H7 (cell line): ENCODE measurements around the gene PPP1R36. TPM values are rescaled to one million over a fixed set of nuclear protein-coding genes. Genes with fewer than 3 reads are reported as not detected.

Experiments used
- DNase-seq: peaks from one replicate; pipeline ENCODE4 v3.0.0; 2012
- H3K27me3 ChIP-seq: 2 replicates; pipeline ENCODE4 v1.6.0; 2011; ENCODE audit warnings: mild to moderate bottlenecking, low read length; ENCODE audit not compliant: control insufficient read depth, insufficient read depth
- H3K36me3 ChIP-seq: replicated peaks from 2 replicates; pipeline ENCODE4 v1.5.1; 2011; ENCODE audit warnings: low read length; ENCODE audit not compliant: control insufficient read depth, insufficient read depth
- H3K4me3 ChIP-seq: 2 replicates; pipeline ENCODE4 v1.5.1; 2011; ENCODE audit warnings: low read depth, mild to moderate bottlenecking, control low read depth, low read length, moderate library complexity; ENCODE audit not compliant: insufficient read depth
- total RNA-seq: library from RNA; depleted of rRNA; stranded (reverse); fragments of >200 nt; shearing (Covaris generic); gene quantifications from 2 replicates; pipeline ENCODE4 v1.2.3, GENCODE V29; 2014

Gene PPP1R36
- total RNA-seq, 1 experiment from 2014 or later: 0.28 TPM

DNA sequence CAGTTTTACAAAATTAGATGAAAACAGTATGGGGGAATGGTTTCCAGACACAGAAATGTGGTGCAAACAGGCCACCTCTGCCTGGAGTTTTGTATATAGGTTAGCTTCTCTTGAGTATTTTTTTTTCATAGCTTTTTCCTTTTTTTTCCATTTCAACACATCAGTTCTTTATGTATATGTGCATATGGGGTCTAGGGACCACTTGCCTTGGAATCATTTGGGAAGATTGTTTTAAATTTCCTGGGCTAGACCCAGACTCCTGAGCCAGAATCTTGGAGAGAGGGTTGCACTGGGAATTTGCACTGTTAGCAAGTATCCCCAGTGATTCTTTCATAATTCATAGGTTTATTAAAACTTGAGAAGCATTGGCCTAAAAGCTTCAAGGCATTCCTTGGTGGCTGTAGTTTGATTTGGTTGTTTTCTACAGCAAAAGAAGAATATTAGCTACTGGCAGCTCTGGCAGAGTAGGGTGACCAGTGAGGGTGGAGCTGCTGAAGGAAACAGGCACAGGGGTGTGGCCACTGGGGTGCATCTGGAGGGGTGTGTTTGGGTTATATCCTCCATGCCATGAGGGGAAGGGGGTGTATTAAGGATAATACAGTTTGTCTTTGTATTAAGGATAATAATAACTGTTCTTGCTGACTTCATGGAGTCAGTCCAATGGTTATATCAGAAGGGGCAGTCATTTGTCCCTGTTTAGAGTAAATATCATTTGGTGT lies 22.8 kb downstream of the PPP1R36 start:
- Histone ChIP-seq H3K4me3 (no peak overlapping the region), H3K36me3 (no peaks in the 10 kb centered on the region), H3K27me3 (no peaks in the 10 kb centered on the region)
- DNase-seq: no peak

- DNase-seq: peak; percentile 52
- no peaks in the 10 kb centered on the region for H3K36me3 ChIP-seq
- no peak overlapping the region for H3K4me3 ChIP-seq
- no peaks in the 10 kb centered on the region for H3K27me3 ChIP-seq
These were observed 23.3 kb downstream of the PPP1R36 start for GRCh38 chr14:64573109-64573508.

DNA sequence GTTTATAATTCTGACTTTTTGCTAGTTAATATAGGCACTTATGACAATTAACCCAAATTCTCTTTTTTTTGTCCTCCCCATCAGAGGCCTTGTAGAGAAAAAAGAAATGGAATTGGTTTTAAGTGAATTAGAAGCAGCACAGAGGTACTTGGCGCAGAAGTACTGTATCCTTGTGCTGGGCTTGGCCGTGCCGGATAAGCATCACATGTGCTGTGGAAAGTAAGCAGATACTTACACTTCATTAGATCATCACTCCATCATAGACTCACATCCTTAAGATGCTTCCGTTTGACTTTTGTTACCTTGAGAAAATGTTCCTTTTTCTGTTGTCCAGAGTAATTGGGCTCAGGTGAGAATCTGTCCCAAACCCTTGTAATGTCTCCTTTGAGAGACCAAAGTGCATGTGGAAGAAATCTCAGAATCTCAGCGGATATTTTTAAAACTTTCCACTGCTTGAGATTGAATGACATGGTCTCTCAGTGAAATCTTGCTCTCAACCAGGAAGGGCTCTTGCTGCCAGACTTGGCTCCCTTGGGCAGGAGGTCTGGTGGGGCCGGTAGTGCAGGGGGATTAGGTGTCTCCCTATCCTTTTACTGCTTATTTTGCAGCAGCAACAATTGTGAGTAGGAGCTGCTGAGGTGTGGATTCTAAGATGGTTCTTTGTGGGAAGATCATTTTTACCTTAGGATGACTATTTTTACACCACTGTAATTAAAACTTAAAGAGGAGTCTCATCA lies 24.8 kb downstream of the PPP1R36 start:
- DNase-seq: no peak
- H3K36me3 ChIP-seq: no peaks in the 10 kb centered on the region
- no peak overlapping the region for H3K4me3 ChIP-seq
- H3K27me3 ChIP-seq: no peaks in the 10 kb centered on the region

- Histone ChIP-seq H3K36me3 (no peaks in the 10 kb centered on the region), H3K4me3 (no peak overlapping the region), H3K27me3 (no peaks in the 10 kb centered on the region)
- no peak for DNase-seq
These were observed 27.4 kb downstream of the PPP1R36 start for GRCh38 chr14:64577211-64577610.

DNA sequence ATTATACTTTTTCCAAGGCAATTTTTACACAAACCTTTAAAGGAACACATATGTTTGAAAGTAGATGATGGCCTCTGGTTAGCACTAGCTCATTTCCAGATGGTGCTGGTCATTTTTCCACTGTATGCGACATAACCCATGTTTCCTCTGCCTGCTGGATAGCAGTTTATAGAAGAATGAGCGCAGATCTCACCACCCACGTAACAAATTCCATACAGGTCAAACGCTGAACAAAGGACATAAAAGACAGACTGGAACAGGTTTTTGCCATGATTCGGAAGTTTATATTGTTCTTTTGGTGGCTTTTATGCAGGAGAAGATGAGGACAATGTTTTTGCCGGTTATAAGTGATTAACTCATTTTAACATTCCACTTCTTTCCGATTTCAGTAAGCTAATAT lies 30.7 kb downstream of the PPP1R36 start:
- H3K27me3 ChIP-seq: no peaks in the 10 kb centered on the region
- H3K36me3 ChIP-seq: no peaks in the 10 kb centered on the region
- no peak overlapping the region for H3K4me3 ChIP-seq
- no peak for DNase-seq

DNA sequence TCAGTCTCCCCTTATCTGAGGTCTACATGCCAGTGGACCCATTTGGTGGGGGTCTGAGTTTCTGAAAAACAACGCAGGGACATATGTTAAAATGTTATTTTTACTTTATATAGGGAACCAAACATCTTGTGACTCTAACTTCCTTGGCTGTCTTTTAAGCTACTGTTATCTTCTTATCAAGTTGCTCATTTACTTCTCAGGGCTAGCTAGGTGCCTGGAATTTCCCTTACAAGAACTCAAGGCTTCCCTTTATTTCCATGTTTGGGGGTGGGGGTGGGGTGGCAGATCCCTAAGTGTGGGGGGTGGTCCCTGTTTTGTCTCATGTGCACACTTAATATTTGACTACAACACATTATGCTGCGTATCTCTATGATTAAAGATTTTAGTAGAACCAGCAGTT lies 31.6 kb downstream of the PPP1R36 start:
- Histone ChIP-seq H3K27me3 (no peaks in the 10 kb centered on the region), H3K4me3 (no peak overlapping the region), H3K36me3 (no peaks in the 10 kb centered on the region)
- no peak for DNase-seq

- H3K27me3 ChIP-seq: no peaks in the 10 kb centered on the region
These were observed 32.1 kb downstream of the PPP1R36 start for GRCh38 chr14:64581817-64582216.

GRCh38 chr14:64584190-64584589 lies 34.4 kb downstream of the PPP1R36 start:
- Histone ChIP-seq H3K27me3 (no peaks in the 10 kb centered on the region), H3K4me3 (no peak overlapping the region), H3K36me3 (no peaks in the 10 kb centered on the region)
- DNase-seq: no peak

More at GRCh38 chr14:64581817-64582216, 32.1 kb downstream of the PPP1R36 start:
- no peaks in the 10 kb centered on the region for H3K36me3 ChIP-seq
- H3K4me3 ChIP-seq: no peak overlapping the region
- no peak for DNase-seq

GRCh38 chr14:64591809-64592208 lies 42.0 kb downstream of the PPP1R36 start:
- H3K27me3 ChIP-seq: no peaks in the 10 kb centered on the region
- DNase-seq: no peak

DNA sequence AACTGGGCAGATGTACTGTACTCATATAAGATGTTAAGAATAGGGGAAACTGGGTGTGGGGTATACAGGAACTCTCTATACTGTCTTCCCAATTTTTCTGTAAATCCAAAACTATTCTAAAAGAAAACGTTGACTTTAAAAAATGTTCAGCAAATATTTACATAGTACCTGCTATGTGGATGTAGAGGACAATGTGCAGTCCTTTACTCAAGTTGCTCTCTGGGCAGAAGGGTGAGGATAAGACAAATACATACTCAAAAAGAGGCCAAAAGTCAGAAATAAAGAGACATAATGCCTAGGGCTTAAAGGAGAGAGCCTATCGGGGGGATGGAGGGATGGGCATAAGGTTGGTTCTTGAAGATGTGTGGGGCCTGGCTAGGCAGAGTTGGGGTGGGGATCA lies 44.7 kb downstream of the PPP1R36 start:
- Histone ChIP-seq H3K4me3 (no peak overlapping the region), H3K27me3 (no peaks in the 10 kb centered on the region), H3K36me3 (no peaks in the 10 kb centered on the region)
- no peak for DNase-seq

More at GRCh38 chr14:64591809-64592208, 42.0 kb downstream of the PPP1R36 start:
- no peaks in the 10 kb centered on the region for H3K36me3 ChIP-seq
- no peak overlapping the region for H3K4me3 ChIP-seq

- no peaks in the 10 kb centered on the region for H3K36me3 ChIP-seq
- no peak overlapping the region for H3K4me3 ChIP-seq
- H3K27me3 ChIP-seq: no peaks in the 10 kb centered on the region
- DNase-seq: no peak
These were observed 48.6 kb downstream of the PPP1R36 start for GRCh38 chr14:64598404-64598803.

GRCh38 chr14:64601571-64601970 lies 51.8 kb downstream of the PPP1R36 start:
- Histone ChIP-seq H3K36me3 (no peaks in the 10 kb centered on the region), H3K4me3 (no peak overlapping the region), H3K27me3 (no peaks in the 10 kb centered on the region)
- DNase-seq: no peak

- no peak for DNase-seq
- Histone ChIP-seq H3K27me3 (no peaks in the 10 kb centered on the region; the same call in 1 of the 2 replicates), H3K4me3 (no peak overlapping the region), H3K36me3 (no peaks in the 10 kb centered on the region)
These were observed 53.1 kb downstream of the PPP1R36 start for GRCh38 chr14:64602826-64603225.

DNA sequence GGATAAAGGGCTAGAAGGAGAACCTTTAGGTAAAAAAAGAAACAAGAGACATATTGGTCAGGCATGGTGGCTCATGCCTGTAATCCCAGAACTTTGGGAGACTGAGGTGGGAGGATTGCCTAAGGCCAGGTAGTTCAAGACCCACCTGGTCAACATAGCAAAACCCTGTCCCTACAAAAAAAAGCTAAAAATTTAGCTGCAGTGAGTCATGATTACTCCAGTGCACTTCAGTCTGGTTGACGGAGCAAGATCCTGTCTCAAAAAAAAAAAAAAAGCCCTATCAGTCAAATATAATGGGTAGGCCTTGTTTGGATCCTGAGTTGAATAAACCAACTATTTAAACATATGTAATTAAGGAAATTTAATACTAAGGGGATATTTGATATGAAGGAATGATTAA lies 54.2 kb downstream of the PPP1R36 start:
- no peak overlapping the region for H3K4me3 ChIP-seq
- no peaks in the 10 kb centered on the region for H3K36me3 ChIP-seq
- H3K27me3 ChIP-seq: no peaks in the 10 kb centered on the region; the same call in 1 of the 2 replicates
- DNase-seq: no peak

DNA sequence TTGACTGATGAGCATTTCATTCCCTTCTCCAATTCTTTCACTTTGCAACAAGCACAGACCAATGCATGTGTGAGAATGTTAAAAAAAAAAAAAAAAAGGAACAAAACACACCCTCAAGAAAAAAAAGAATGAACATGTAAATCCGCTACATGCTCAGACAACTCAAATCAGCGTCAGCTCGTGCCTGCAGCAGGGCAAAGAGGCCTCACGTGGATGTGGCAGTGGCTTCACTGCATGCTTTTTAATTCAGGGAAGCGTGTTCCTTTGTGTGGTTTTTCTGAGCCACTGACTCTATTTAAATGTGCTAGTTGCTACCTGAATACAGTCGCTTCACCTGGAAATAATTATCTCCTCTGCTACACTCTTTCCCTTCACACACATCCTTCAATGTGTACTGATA lies 55.1 kb downstream of the PPP1R36 start:
- no peak for DNase-seq
- H3K4me3 ChIP-seq: no peak overlapping the region
- H3K27me3 ChIP-seq: no peaks in the 10 kb centered on the region; the same call in 1 of the 2 replicates
- H3K36me3 ChIP-seq: no peaks in the 10 kb centered on the region
